ENCODE data around the gene KREMEN1.
"Not testable (repeated sequence)": the region's sequence is repeated elsewhere in the genome, so short reads cannot be mapped to it uniquely, and the experiment has no call there.

KREMEN1 gene, protein sequence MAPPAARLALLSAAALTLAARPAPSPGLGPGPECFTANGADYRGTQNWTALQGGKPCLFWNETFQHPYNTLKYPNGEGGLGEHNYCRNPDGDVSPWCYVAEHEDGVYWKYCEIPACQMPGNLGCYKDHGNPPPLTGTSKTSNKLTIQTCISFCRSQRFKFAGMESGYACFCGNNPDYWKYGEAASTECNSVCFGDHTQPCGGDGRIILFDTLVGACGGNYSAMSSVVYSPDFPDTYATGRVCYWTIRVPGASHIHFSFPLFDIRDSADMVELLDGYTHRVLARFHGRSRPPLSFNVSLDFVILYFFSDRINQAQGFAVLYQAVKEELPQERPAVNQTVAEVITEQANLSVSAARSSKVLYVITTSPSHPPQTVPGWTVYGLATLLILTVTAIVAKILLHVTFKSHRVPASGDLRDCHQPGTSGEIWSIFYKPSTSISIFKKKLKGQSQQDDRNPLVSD

DNA sequence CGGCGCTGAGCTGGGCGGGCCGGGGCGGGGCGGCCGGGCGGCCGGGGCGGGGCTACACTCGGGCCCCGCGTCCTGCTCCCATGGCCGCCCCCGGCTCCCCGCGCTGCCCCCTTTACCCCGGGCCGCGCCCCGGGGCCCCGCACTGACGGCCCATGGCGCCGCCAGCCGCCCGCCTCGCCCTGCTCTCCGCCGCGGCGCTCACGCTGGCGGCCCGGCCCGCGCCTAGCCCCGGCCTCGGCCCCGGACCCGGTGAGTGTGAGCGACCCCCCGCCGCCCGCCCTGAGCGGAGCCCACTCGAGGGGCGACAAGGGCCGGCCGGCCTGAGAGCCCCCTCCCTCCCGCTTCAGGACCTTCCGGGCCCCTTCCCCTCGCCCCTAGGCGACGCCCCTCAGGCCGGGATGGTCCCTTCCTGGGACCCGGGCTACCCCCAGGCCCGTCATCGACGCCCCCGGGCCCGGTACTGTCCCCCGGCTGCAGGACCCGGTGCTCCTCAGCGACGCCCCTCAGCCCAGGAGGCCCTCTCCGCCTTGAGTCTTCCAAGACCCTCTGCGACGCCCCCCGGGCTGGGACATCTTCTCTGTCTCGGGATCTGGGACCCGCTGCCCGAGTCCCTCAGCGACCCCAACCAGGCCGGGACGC is at the start of gene KREMEN1:
KREMEN1 (plus strand) TSS at position 57 of the 639 bp plus-strand sequence; CDS start at position 153, 96 bp downstream.
- no peak for DNase-seq

DNA sequence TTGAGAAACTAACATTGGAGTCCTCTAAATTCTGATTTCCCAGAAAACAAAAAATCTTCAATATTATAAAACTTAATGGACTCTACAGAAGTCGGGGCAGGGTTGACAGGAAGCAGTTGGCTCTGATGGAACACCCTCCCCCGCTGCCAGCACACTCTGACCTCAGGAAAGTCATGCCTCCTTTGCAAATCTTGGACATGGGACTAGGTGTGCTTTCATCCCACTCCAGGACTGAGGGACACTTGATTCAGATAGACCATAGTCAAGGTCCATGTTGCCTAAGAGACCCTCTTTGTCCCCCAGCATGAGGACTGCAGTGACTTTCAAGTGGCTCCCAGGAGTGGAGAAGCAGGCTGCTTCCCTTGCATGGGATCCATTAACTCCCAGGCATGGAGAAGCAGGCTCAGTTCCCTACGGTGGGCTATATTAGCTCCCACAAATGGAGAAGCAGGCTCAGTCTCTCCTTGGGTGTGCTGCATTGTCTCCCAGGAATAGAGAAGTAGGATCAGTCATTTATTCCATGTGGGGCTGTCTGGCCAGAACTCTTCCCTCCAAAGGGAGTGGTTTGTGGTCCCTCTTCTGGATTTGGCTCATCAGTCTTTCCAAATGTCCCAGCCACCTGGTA is 49.6 kb upstream of the KREMEN1 start:
- DNase-seq = no peak

DNA sequence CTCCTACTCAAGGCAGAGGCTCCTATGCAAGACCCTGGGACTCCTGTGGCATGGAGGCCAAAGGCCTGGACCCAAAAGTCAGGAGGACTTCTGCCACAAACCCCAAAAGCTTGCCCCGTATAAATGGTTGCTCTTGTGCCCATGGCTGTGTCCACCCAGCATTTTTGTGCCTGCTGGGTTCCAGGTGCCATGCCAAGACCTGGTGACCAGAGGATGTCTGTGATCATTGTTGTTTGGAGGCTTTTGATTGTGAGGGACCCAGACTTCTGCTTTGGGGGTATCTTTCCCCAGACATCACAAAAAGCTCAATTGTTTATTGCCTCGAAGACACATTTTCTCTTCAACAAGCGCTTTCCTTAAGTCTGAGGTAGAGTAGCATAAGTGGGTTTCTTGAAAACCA is 46.3 kb upstream of the KREMEN1 start:
- no peak for DNase-seq

DNA sequence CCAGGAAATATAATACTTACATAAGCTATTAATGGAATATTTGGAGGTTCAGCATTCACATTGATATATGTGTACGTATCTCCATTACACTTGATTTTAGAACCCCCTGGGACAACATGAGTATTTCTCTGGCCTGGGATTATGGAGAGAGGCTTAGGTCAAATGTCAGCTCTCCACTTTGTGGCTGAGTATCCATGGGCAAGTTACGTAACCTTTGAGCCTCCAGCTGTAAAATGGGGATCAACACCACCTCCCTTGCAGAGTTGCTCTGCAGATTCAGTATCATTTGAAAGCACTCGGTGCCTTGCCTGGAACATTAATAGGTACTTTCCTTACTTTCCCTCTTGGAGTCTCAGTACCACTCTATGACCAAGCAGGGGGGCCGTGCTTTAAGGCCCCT is 44.4 kb upstream of the KREMEN1 start:
- DNase-seq = no peak

DNA sequence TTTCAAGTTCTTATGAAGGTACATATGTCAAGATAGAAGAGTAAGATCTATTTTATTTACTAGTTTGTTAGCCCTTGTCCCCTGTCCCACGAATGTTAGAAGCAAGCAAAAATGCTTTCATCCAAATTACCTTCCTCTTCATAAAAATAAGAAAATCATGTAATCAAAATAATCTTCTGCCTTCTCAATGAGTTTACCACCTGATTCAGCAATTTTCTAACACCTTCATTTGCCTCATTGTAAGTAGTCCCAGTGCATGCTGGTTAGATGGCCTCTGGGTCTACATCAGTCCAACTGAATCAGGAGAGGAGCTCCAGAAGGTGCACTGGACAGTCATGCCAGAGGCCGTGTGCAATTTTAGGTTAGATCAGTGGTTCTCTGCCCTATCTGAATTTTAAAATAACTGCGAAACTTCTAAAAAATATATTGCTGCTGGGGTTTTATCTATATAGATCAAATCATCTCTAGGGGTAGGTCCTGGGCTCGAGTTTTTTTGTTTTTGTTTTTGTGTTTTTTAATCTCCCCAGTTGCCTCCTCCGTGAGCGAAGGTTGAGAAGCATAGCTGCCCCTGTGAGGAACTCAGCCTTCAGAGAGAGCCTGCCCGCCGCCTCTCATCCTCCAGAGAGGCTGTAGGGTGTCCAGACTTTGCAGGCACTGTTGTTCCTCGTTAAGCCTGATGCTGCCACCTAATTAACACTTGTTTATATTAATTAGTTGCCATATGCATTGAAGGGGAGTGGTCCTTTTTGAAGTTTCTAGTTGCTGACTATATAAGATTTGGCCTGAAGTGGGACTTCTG is 43.4 kb upstream of the KREMEN1 start:
- no peak for DNase-seq

DNA sequence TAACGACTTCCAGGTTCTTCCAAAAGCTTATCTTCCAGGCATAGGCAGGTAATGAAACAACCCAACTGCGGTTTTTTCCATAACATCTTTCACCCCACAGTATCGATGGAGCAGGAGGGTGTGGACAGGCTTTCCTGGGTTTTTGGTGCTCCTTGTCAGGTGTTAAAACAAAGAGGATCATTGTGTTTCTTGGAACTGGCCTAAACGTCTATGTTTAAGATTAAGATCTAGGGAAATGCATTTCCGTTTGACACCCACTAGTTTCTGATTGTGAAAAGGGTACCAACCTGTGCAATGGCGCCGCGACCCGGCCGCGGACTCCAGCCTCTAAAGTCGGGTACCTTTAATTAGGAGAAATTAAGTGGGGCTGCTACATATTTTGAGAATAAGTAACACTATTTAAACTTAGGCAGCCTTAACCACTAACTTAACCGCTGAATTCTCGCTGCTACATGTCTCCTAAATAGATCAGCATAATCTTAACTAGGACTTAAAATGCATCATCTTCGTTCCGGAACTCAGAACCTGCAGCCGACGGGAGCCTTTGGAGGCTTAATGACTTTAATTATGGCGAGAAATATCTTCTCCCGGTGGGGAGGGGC is 42.7 kb upstream of the KREMEN1 start:
- peak; percentile 47 for DNase-seq

DNA sequence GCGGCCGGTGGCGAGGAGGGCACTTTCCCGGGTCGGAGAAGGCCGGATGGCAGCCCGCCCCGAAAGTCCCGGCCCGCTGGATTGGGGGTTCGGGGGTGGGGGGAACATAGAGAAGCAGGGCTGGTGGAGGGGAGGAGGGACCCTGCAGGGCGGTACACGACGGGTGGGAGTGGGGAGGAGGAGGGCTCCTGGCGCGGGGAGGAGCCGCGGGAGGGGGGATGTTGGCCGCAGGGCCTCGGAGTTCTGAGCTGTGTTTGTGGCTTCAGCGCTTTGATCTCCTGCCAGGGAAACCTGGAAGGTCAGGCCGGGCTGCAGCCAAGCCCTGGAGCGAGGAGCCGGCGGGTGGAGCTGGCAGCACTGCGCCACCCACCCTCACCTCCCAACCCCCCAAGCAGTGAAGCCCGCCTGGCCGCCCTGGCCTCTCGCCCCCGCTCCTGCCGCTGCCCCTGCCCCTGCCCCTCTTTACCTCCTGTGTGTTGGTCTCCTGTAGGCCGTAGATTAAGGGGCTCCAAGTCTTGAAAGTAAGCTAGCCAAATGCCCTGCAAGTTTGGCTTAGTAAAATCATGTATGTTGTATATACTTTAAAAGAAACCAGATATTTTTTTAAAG is 42.1 kb upstream of the KREMEN1 start:
- DNase-seq = peak; percentile 72

DNA sequence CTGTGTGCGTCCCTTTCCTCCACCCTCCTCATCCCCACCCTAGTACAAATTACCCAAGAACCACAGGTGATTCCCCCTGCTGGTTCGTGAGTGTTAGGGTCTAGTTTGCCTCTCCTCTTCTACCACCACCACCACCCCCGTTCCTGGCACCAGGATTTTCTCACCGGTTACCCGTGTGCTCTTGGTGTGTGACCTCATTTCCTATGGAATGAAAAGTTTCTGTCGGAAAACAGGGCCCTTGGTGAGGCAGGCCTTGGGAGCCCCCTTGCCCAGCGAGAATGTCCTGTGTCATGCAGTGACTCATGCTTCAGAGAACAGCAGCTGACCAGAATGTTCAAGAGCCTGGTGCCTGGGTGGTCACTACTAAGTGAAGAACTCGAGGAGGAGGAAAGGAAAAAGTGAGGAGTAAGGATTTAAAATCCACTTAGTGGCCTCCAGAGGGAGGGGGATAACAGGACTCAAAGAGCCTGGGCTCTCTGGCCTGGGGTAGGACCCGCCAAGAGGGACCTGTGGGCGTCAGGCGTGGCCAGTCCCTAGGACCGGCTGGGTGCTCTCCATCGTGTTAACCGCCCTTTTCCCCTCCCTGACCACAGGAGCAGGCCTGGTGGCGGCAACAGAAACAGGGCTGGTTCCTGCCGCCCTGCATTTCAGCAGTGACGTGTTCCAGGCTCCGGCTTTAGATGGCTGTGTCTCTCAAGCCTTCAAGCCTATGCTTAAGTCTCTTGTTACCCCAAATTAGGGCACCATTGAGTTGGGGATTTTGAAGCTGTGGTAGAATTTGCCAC is 41.4 kb upstream of the KREMEN1 start:
- DNase-seq = peak; percentile 94

DNA sequence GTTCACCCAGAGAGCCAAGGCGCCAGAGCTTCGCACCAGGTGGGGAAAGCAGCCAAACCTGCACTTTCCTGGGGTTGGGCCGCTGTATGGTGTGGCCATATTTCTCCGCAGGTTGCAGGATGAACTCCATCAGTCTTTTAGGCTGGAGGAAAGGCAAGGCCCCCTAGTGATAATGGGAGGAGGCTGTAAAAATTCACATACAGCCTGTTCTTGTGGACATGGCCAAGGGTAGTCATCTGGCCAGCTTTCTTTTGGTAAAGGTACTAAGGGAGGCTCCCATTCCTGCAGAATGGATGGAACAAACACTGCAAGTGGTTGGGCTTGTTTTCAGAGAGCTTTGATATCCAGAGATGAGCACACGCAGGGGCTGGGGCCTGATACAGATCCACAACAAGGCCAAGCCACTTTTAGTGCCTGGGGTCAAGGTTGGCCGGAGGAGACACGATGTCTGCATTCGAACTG is 40.8 kb upstream of the KREMEN1 start:
- DNase-seq = no peak

DNA sequence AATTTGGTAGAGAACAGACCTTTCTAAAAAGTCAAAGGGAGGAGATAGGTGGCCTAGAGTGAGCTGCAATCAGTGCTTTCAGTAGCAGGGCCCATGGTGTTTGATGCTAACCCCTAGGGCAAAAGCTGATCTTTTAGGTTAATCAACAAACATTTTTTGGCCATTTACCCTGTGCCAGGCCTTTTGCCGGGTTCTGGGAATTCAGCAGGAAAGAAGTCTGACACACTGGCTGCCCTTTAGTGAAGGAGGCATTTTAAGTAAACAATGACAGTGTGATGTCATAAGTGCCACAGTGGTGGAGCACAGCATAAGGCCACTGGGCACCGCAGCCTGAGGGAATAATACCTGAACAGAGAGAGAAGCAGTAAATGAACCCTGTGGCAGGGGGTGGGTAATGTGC is 40.3 kb upstream of the KREMEN1 start:
- no peak for DNase-seq

DNA sequence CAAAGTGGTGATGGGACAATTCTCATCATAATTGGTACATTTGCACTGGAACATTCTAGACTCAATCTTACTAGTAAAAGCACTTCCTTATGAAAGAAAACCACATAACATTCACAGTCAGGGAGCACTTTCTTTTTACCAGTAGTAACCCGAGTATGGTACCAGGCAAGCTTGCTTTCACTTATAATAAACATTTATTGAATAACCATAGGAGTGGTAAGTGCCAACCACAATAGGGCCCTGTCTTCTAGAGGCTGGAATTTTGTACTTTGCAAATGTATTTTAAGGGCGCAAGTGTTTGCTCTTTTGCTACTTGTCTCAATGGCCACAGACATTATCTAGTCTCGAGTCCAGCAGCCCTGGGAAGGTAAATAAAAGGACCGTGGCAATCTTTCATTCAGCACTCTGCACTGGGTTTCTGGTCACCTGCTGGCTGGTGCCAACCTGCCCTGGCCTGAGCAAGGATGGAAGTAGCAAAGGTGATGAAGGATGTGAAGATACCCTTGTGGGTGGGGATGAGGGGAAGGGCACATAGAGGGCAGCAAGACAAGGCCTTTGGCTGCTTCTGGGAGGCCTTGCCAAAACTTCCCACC is 35.4 kb upstream of the KREMEN1 start:
- DNase-seq = no peak

DNA sequence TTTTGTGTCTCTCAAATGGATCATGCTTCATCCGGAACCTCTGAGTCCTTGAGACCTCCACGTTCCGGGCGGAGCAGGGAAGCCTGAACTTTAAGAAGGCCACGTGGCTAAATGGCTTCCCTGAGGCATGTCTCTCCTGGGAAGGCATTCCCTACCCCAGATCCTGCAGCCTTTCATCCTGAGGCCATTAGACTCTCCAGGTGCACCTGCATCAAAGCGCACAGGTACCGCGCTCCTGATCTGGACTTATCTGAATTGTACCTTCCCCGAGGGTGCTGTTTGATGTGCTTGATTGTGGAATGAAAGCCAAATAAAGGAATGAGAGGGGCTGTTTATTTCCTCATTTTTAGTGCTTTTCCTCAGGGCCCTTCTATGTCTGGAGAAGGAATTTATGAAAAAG is 33.7 kb upstream of the KREMEN1 start:
- DNase-seq = no peak

DNA sequence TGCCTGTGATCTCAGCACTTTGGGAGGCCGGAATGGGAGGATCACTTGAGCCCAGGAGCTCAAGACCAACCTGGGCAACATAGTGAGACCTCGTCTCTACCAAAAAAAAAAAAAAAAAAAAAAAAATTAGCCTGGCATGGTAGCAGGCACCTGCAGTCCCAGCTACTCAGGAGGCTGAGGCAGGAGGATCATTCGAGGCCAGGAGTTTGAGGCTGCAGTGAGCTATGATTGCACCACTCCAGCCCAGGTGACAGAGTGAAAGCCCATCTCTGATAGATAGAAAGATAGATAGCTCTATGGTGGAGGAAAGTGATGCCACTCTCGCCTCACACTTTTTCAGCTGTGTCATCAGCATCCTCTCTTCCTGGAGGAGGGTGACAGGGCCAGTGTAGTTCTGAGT is 33.2 kb upstream of the KREMEN1 start:
- not testable (repeated sequence) for DNase-seq

DNA sequence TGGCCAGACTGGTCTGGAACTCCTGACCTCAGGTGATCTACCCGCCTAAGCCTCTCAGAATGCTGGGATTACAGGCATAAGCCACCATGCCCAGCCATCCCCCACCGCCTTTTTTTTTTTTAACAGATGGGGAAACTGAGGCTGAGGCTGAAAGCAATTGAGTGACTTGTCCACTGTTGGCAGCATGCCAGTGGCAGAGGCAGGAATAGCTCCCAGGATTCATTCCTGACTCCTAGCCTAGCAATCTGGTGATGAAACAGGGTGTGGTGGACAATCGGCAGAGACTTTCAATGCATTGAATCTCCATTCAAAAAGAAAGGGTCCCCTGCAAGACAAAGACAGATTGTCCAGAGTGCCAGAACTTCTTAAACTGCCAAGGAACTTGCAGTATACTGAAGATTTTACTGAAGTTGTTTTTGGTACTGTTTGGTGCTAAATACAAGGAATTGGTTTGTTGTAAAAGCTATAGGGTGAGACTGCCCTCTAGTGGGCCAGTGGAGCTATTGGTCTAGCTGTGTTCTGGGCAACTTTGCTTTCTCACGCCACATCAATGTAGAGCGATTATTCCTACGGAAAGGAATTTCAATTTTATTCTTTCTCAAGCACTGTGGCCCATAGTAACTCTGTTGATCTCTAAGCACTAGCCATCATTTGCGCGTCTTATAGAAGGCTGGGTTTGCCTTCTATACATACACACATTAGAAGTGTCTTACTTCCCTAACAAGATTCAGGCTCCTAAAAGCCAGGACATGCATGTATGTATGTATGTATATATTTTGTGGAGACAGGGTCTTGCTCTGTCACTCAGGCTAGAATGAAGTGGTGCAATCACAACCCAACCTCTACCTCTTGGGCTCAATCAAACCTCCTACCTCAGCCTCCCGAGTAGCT is 32.2 kb upstream of the KREMEN1 start:
- peak; percentile 86 for DNase-seq

DNA sequence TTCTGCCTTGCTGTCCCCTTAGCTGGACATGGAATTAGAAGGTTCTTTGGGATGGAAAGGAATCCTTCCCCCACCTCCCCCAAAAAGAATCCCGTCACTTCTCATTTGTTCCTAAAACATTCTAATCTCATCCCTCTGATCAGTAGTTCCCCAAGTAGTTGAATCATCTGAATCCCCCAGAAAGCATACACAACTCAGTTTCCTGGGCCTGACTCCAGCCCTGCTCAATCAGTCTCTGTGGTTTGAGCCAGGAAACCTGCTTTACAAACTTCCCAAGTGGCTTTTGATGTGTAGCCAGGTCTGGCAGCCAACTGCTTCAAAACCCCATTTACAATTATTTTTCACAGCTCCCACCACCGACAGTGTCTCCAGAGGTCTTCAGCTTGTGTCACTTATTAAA is 31.4 kb upstream of the KREMEN1 start:
- DNase-seq = peak; percentile 71

DNA sequence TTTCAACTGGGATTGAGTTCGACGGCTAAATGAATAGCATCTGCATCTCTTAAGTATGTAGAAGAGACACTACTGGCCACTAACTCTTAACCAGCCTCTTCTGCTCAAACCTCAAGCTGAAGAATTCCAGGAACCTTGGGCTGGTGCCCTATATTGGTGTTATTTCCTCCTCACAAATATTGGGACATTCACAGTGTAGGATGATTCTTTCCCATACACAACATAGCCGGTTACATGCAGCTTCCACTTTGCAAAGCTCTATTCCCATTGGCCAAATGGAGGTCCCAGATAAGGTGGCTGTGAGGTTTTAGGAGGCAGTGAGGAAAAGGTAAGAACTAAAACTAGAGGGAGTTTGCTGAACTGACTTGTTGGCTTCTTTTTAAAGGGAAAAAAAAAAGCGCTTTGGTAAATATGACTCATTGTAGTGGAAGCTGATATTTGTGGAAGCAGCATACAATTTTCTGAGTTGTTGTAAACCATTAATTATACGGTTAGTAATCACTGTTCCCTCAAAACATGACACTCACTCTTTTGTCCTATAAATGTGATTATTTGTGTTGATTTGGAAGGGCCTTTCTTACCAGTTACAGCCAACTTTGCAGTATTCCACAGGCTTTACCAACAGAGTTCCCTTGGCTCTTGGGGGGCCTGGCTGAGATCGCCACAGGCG is 28.8 kb upstream of the KREMEN1 start:
- peak; percentile 76 for DNase-seq

DNA sequence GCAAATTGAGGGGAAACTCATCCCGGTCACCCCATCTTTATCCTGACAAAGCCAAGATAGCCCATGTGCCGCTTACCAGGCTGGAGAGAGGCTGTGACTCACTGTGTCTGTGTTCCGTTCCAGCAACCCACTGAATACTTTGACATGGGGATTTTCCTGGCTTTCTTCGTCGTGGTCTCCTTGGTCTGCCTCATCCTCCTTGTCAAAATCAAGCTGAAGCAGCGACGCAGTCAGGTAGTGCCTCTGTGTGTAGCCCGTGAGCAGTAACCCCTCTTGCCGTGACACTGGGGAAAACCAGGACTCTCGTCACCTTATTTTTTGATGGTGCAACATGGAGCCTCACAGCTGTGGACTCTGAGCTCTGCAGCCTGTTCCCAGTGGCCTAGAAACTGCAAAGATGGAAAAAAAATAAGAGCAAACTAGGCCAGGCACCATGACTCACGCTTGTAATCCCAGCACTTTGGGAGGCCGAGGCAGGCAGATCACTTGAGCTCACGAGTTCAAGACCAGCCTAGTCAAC is 28.1 kb upstream of the KREMEN1 start:
- peak; percentile 73 for DNase-seq

DNA sequence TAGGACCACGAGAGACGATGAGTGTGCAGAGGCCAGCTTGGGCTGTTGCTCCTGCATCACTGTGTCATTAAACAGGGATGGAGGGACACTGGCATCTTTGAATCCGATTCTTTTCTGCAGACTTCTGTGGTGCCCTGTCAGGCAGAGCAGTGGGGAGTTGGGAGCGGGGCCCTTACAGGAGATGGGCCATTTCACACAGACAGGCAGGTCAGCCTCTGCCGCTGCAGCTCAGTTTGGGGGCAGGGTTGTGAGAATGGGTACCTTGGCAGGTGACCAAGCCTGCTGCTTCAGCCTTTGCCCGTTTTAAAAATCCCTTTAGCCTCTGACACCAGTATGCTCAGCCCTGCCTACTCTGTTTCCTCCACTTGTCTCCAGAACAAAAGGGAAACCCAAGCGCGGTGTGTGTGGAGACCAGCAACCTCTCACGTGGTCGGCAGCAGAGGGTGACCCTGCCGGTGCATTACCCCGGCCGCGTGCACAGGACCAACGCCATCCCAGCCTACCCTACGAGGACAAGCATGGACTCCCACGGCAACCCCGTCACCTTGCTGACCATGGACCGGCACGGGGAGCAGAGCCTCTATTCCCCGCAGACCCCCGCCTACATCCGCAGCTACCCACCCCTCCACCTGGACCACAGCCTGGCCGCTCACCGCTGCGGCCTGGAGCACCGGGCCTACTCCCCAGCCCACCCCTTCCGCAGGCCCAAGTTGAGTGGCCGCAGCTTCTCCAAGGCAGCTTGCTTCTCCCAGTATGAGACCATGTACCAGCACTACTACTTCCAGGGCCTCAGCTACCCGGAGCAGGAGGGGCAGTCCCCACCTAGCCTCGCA is 23.8 kb upstream of the KREMEN1 start:
- DNase-seq = no peak

All from fibroblast of skin of right quadriceps (primary cell).